Measurements from ENCODE around the gene JAZF1.

The JAZF1 gene

DNA sequence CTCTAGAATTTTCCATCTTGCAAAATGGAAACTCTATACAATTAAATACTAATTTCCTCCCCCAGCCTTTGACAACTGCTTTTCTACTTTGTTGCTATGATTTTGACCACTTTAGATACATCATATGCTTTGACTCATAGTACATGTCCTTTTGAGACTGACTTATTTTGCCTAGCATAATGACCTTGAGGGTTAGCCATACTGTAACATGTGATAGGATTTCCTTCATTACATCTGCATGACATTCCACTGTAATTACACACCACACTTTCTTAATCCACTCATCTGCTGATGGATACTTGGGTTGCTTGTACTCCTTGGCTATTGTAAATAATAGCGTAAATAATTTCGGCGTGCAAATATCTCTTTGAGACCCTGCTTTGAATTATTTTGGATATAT lies 127.7 kb downstream of the JAZF1 start:
- H3K18ac ChIP-seq (ENCODE audit: low read length), result no peak overlapping the region
- peaks cover 0 to 3% (median 0%) of the 10 kb centered on the region in 3 experiments for H3K27me3 ChIP-seq (ENCODE audit: control insufficient read depth in 3 of 3, insufficient read depth in 3 of 3, low read depth in 1 of 3, low read length in 3 of 3)
- WGBS, 2 donors (ENCODE audit: extremely low coverage in 2 of 2, insufficient read length in 2 of 2, insufficient replicate concordance in 1 of 2), result no CpG with 5 or more reads among the region's 3 CpGs
- no peak overlapping the region for H2AFZ ChIP-seq (ENCODE audit: low read length)
- no peak overlapping the region for H4K91ac ChIP-seq (ENCODE audit: low read depth, low read length, poor library complexity)
- H3K9ac ChIP-seq (ENCODE audit: low read depth, low read length, poor library complexity), result no peak overlapping the region
- no peak overlapping the region for H4K8ac ChIP-seq (ENCODE audit: low read depth, low read length)
- no peak overlapping the region for H3K4me2 ChIP-seq (ENCODE audit: insufficient read depth, low read length, poor library complexity, severe bottlenecking)
- H3K9me3 ChIP-seq (replicated peaks in 1 of 2; ENCODE audit: control insufficient read depth in 2 of 2, insufficient read depth in 1 of 2, low read depth in 1 of 2, low read length in 2 of 2), result no peaks in the 10 kb centered on the region
- H2BK12ac ChIP-seq (ENCODE audit: low read length), result no peak overlapping the region
- H2BK5ac ChIP-seq (ENCODE audit: low read length), result no peak overlapping the region
- H3K4me3 ChIP-seq (ENCODE audit: low read length in 2 of 2), result no peak overlapping the region
- no peaks in the 10 kb centered on the region for H3K79me1 ChIP-seq (ENCODE audit: low read depth, low read length)
- H2BK15ac ChIP-seq (ENCODE audit: low read length), result no peak overlapping the region
- no peak overlapping the region for H2BK120ac ChIP-seq (ENCODE audit: low read depth, low read length)
- H3K27ac ChIP-seq (replicated peaks; ENCODE audit: low read length), result no peak overlapping the region
- no peaks in the 10 kb centered on the region for H3K36me3 ChIP-seq (replicated peaks in 1 of 2; ENCODE audit: control insufficient read depth in 2 of 2, insufficient read depth in 2 of 2, low read length in 2 of 2)
- no peaks in the 10 kb centered on the region for H3K4me1 ChIP-seq (ENCODE audit: control insufficient read depth in 2 of 2, insufficient read depth in 1 of 2, low read depth in 1 of 2, low read length in 2 of 2)
- H3K23ac ChIP-seq (ENCODE audit: low read depth, low read length, poor library complexity), result no peak overlapping the region
- DNase-seq (ENCODE audit: low spot score), result no peak
- H2AK5ac ChIP-seq (ENCODE audit: low read depth, low read length), result no peak overlapping the region
- H3K14ac ChIP-seq (ENCODE audit: low read length), result no peak overlapping the region
- H3K4ac ChIP-seq (ENCODE audit: low read length), result no peak overlapping the region

DNA sequence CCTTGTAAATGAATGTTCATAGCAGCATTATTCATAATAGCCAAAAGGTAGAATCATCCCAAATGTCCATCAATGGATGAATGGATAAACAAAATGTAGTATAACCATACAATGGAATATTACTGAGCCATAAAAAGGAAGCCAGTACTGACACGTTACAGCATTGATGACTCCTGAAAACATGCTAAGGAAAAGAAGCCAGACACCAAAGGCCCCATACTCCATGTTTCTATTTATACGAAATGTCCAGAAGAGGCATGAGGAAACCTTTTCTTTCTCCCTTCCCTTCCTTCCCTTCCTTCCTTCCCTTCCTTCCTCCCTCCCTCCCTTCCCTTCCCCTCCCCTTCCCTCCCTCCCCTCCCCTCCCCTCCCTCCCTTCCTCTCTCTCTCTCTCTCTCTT lies 131.9 kb downstream of the JAZF1 start:
- H3K4ac ChIP-seq (ENCODE audit: low read length), result no peak overlapping the region
- no peak overlapping the region for H3K4me2 ChIP-seq (ENCODE audit: insufficient read depth, low read length, poor library complexity, severe bottlenecking)
- H4K8ac ChIP-seq (ENCODE audit: low read depth, low read length), result no peak overlapping the region
- no peaks in the 10 kb centered on the region for H3K36me3 ChIP-seq (replicated peaks in 1 of 2; ENCODE audit: control insufficient read depth in 2 of 2, insufficient read depth in 2 of 2, low read length in 2 of 2)
- no peak overlapping the region for H2BK12ac ChIP-seq (ENCODE audit: low read length)
- no peak overlapping the region for H3K4me3 ChIP-seq (ENCODE audit: low read length in 2 of 2)
- no peaks in the 10 kb centered on the region for H3K4me1 ChIP-seq (ENCODE audit: control insufficient read depth in 2 of 2, insufficient read depth in 1 of 2, low read depth in 1 of 2, low read length in 2 of 2)
- no peak overlapping the region for H2BK15ac ChIP-seq (ENCODE audit: low read length)
- no peak overlapping the region for H2BK120ac ChIP-seq (ENCODE audit: low read depth, low read length)
- no peak overlapping the region for H2BK5ac ChIP-seq (ENCODE audit: low read length)
- no peak overlapping the region for H2AK5ac ChIP-seq (ENCODE audit: low read depth, low read length)
- no peak overlapping the region for H3K27ac ChIP-seq (replicated peaks; ENCODE audit: low read length)
- no peak overlapping the region for H3K18ac ChIP-seq (ENCODE audit: low read length)
- H2AFZ ChIP-seq (ENCODE audit: low read length), result no peak overlapping the region
- H3K79me1 ChIP-seq (ENCODE audit: low read depth, low read length), result no peaks in the 10 kb centered on the region
- no CpG with 5 or more reads among the region's 2 CpGs for WGBS, 2 donors (ENCODE audit: extremely low coverage in 2 of 2, insufficient read length in 2 of 2, insufficient replicate concordance in 1 of 2)
- H3K14ac ChIP-seq (ENCODE audit: low read length), result no peak overlapping the region
- peaks cover 0 to 8% (median 0%) of the 10 kb centered on the region in 3 experiments for H3K27me3 ChIP-seq (ENCODE audit: control insufficient read depth in 3 of 3, insufficient read depth in 3 of 3, low read depth in 1 of 3, low read length in 3 of 3)
- H3K9ac ChIP-seq (ENCODE audit: low read depth, low read length, poor library complexity), result no peak overlapping the region
- no peaks in the 10 kb centered on the region for H3K9me3 ChIP-seq (replicated peaks in 1 of 2; ENCODE audit: control insufficient read depth in 2 of 2, insufficient read depth in 1 of 2, low read depth in 1 of 2, low read length in 2 of 2)
- DNase-seq (ENCODE audit: low spot score), result no peak
- no peak overlapping the region for H4K91ac ChIP-seq (ENCODE audit: low read depth, low read length, poor library complexity)
- H3K23ac ChIP-seq (ENCODE audit: low read depth, low read length, poor library complexity), result no peak overlapping the region

DNA sequence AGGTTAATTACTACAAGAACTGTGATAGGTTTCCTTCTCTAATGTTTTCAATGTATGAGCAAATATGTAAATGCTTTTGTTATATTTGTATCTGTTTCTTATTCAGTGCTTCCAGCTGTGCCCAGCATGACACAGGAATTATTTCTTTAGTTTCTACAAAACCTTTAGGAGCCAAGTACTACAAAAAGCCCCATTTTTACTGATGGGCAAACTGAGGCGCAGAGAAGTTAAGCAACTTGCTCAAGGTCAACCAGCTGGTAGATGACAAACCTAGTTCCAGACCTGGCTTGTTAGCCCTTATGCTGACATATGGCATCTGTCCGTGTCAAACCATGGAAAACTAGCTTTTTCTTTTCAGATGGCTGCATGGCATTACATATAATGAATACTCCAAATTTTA lies 134.6 kb downstream of the JAZF1 start:
- H2BK12ac ChIP-seq (ENCODE audit: low read length), result no peak overlapping the region
- no peak overlapping the region for H2BK120ac ChIP-seq (ENCODE audit: low read depth, low read length)
- no peak overlapping the region for H4K91ac ChIP-seq (ENCODE audit: low read depth, low read length, poor library complexity)
- H3K36me3 ChIP-seq (replicated peaks in 1 of 2; ENCODE audit: control insufficient read depth in 2 of 2, insufficient read depth in 2 of 2, low read length in 2 of 2), result no peaks in the 10 kb centered on the region
- no peak overlapping the region for H3K4ac ChIP-seq (ENCODE audit: low read length)
- H3K4me2 ChIP-seq (ENCODE audit: insufficient read depth, low read length, poor library complexity, severe bottlenecking), result no peak overlapping the region
- no peak overlapping the region for H3K14ac ChIP-seq (ENCODE audit: low read length)
- H3K9ac ChIP-seq (ENCODE audit: low read depth, low read length, poor library complexity), result no peak overlapping the region
- H3K23ac ChIP-seq (ENCODE audit: low read depth, low read length, poor library complexity), result no peak overlapping the region
- H3K79me1 ChIP-seq (ENCODE audit: low read depth, low read length), result no peaks in the 10 kb centered on the region
- no peak for DNase-seq (ENCODE audit: low spot score)
- no peak overlapping the region for H2BK15ac ChIP-seq (ENCODE audit: low read length)
- H3K4me3 ChIP-seq (ENCODE audit: low read length in 2 of 2), result no peak overlapping the region
- no peak overlapping the region for H4K8ac ChIP-seq (ENCODE audit: low read depth, low read length)
- WGBS, 2 donors (ENCODE audit: extremely low coverage in 2 of 2, insufficient read length in 2 of 2, insufficient replicate concordance in 1 of 2), result no CpG with 5 or more reads among the region's 2 CpGs
- H3K18ac ChIP-seq (ENCODE audit: low read length), result no peak overlapping the region
- H3K27me3 ChIP-seq (ENCODE audit: control insufficient read depth in 3 of 3, insufficient read depth in 3 of 3, low read depth in 1 of 3, low read length in 3 of 3), result peaks cover 0 to 6% (median 0%) of the 10 kb centered on the region in 3 experiments
- no peak overlapping the region for H3K27ac ChIP-seq (replicated peaks; ENCODE audit: low read length)
- no peak overlapping the region for H2BK5ac ChIP-seq (ENCODE audit: low read length)
- no peaks in the 10 kb centered on the region for H3K4me1 ChIP-seq (ENCODE audit: control insufficient read depth in 2 of 2, insufficient read depth in 1 of 2, low read depth in 1 of 2, low read length in 2 of 2)
- H2AFZ ChIP-seq (ENCODE audit: low read length), result no peak overlapping the region
- no peak overlapping the region for H2AK5ac ChIP-seq (ENCODE audit: low read depth, low read length)
- no peaks in the 10 kb centered on the region for H3K9me3 ChIP-seq (replicated peaks in 1 of 2; ENCODE audit: control insufficient read depth in 2 of 2, insufficient read depth in 1 of 2, low read depth in 1 of 2, low read length in 2 of 2)

DNA sequence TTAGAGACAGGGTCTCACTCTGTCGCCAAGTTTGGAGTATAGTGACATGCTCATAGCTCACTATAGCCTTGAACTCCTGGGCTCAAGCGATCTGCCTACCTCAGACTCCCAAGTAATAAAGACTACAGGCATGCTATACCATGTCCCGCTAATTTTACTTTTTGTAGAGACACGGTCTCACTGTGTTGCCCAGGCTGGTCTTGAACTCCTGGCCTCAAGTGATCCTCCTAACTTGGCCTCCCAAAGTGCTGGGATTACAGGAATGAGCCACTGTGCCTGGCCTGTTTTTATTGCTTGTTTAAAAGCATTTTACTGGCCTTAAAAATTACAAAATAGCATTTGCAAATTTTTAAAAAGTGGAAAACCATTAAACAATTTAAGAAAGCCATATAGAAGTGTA lies 135.0 kb downstream of the JAZF1 start:
- H3K4me3 ChIP-seq (ENCODE audit: low read length in 2 of 2), result no peak overlapping the region
- no peak overlapping the region for H3K9ac ChIP-seq (ENCODE audit: low read depth, low read length, poor library complexity)
- no peak overlapping the region for H4K91ac ChIP-seq (ENCODE audit: low read depth, low read length, poor library complexity)
- H3K23ac ChIP-seq (ENCODE audit: low read depth, low read length, poor library complexity), result no peak overlapping the region
- no CpG with 5 or more reads among the region's 4 CpGs for WGBS, 2 donors (ENCODE audit: extremely low coverage in 2 of 2, insufficient read length in 2 of 2, insufficient replicate concordance in 1 of 2)
- H3K27ac ChIP-seq (replicated peaks; ENCODE audit: low read length), result no peak overlapping the region
- no peaks in the 10 kb centered on the region for H3K4me1 ChIP-seq (ENCODE audit: control insufficient read depth in 2 of 2, insufficient read depth in 1 of 2, low read depth in 1 of 2, low read length in 2 of 2)
- no peak overlapping the region for H3K4ac ChIP-seq (ENCODE audit: low read length)
- no peak overlapping the region for H2BK12ac ChIP-seq (ENCODE audit: low read length)
- no peak overlapping the region for H3K14ac ChIP-seq (ENCODE audit: low read length)
- H2AFZ ChIP-seq (ENCODE audit: low read length), result no peak overlapping the region
- peaks cover 0 to 6% (median 0%) of the 10 kb centered on the region in 3 experiments for H3K27me3 ChIP-seq (ENCODE audit: control insufficient read depth in 3 of 3, insufficient read depth in 3 of 3, low read depth in 1 of 3, low read length in 3 of 3)
- no peak overlapping the region for H2BK120ac ChIP-seq (ENCODE audit: low read depth, low read length)
- H3K36me3 ChIP-seq (replicated peaks in 1 of 2; ENCODE audit: control insufficient read depth in 2 of 2, insufficient read depth in 2 of 2, low read length in 2 of 2), result no peaks in the 10 kb centered on the region
- no peak overlapping the region for H2BK15ac ChIP-seq (ENCODE audit: low read length)
- H4K8ac ChIP-seq (ENCODE audit: low read depth, low read length), result no peak overlapping the region
- no peak overlapping the region for H2AK5ac ChIP-seq (ENCODE audit: low read depth, low read length)
- no peaks in the 10 kb centered on the region for H3K9me3 ChIP-seq (replicated peaks in 1 of 2; ENCODE audit: control insufficient read depth in 2 of 2, insufficient read depth in 1 of 2, low read depth in 1 of 2, low read length in 2 of 2)
- DNase-seq (ENCODE audit: low spot score), result no peak
- H3K79me1 ChIP-seq (ENCODE audit: low read depth, low read length), result no peaks in the 10 kb centered on the region
- no peak overlapping the region for H3K18ac ChIP-seq (ENCODE audit: low read length)
- H3K4me2 ChIP-seq (ENCODE audit: insufficient read depth, low read length, poor library complexity, severe bottlenecking), result no peak overlapping the region
- H2BK5ac ChIP-seq (ENCODE audit: low read length), result no peak overlapping the region
